Measurements from ENCODE around the gene FOXM1. TPM values are rescaled to one million over a fixed set of nuclear protein-coding genes. Genes with fewer than 3 reads are reported as not detected.

The FOXM1 gene
- total and polyA plus RNA-seq, 2 of the 13 experiments (the other 11 are each of a cell fraction or from before 2014, with no cell fraction given), result 17.1 to 25.9 TPM

- TF ChIP-seq ZNF501 (CRISPR knock-in tag; IDR thresholded peaks at IDR 0.05) (no peak), POLR2A (IDR thresholded peaks at IDR 0.05; ENCODE audit: insufficient read depth in 1 of 2, low read depth in 2 of 2, low read length in 2 of 2) (peak in 1 of 2 experiments; percentile 9; a peak in 1 of 4 replicates)
Measured at GRCh38 chr12:2857576-2857975, 19.4 kb downstream of the FOXM1 start (continued).

GRCh38 chr12:2857021-2857431 is 19.9 kb downstream of the FOXM1 start, which contains the start of gene TEX52:
TSS of gene TEX52 (minus strand) at chr12:2857039. CDS start at chr12:2857026, 13 bp downstream.
- in situ Hi-C loops (cut with HindIII; ENCODE audit: extremely low pct_ligation_motif_present, low pct_unique_long_range_greater_than_20kb), result no loop called here

More at GRCh38 chr12:2857021-2857431, 19.9 kb downstream of the FOXM1 start, which contains the start of gene TEX52:
- 48% methylated on average over 2 of the region's 3 CpGs for WGBS (ENCODE audit: low lambda C conversion rate)
- CTCF ChIA-PET (ENCODE audit: low intra/inter-chr PET ratio, low total read pairs), result no interaction called here
- no peak for FAIRE-seq
- no peaks in the 10 kb centered on the region for H3K27me3 ChIP-seq (ENCODE audit: control insufficient read depth in 1 of 2, insufficient read depth in 2 of 2, low read length in 2 of 2)
- POLR2A ChIA-PET, result no interaction called here
- TF ChIP-seq NBN (conservative IDR thresholded peaks at IDR 0.05) (no peak), ATF7-NPFF (CRISPR knock-in tag; IDR thresholded peaks at IDR 0.05; ENCODE audit: low read depth) (no peak), RFX3 (CRISPR knock-in tag; IDR thresholded peaks at IDR 0.05) (peak; percentile 31; the same call in 1 of the 2 replicates), ZNF451 (CRISPR knock-in tag; IDR thresholded peaks at IDR 0.05) (no peak), POLR2G (IDR thresholded peaks at IDR 0.05; ENCODE audit: low read depth, low read length) (peak; percentile 56), NCOA5 (CRISPR knock-in tag; IDR thresholded peaks at IDR 0.05) (no peak), ZSCAN29 (CRISPR knock-in tag; conservative IDR thresholded peaks at IDR 0.05) (no peak), SRSF9 (IDR thresholded peaks at IDR 0.05; ENCODE audit: borderline replicate concordance, insufficient read depth, low read depth, low read length, poor library complexity, severe bottlenecking) (no peak), NR2F2 (IDR thresholded peaks at IDR 0.05; ENCODE audit: borderline replicate concordance, low read depth) (no peak), ZBTB20 (CRISPR knock-in tag; IDR thresholded peaks at IDR 0.05; ENCODE audit: borderline replicate concordance, low read depth) (no peak), SP1 (IDR thresholded peaks at IDR 0.05) (no peak), SP1 (CRISPR knock-in tag; IDR thresholded peaks at IDR 0.05) (no peak), POGK (CRISPR knock-in tag; conservative IDR thresholded peaks at IDR 0.05) (no peak), GLI4 (CRISPR knock-in tag; IDR thresholded peaks at IDR 0.05; ENCODE audit: borderline replicate concordance) (no peak), MTF1 (CRISPR knock-in tag; IDR thresholded peaks at IDR 0.05) (no peak), MATR3 (CRISPR knock-in tag; IDR thresholded peaks at IDR 0.05) (no peak), ZNF136 (CRISPR knock-in tag; IDR thresholded peaks at IDR 0.05; ENCODE audit: low read depth) (no peak), SMYD3 (CRISPR knock-in tag; IDR thresholded peaks at IDR 0.05) (no peak), JUND (CRISPR knock-in tag; IDR thresholded peaks at IDR 0.05) (no peak), HMG20B (CRISPR knock-in tag; conservative IDR thresholded peaks at IDR 0.05) (no peak), POLR2A (IDR thresholded peaks at IDR 0.05; ENCODE audit: insufficient read depth in 1 of 2, low read depth in 2 of 2, low read length in 2 of 2) (0 out of 4 replicates have a peak, but pooled peaks of 1 of the 2 experiments have one; percentile 7), ARNT (IDR thresholded peaks at IDR 0.05) (no peak)
- H3K79me2 ChIP-seq (ENCODE audit: insufficient read depth, low read length), result no peaks in the 10 kb centered on the region
- ATAC-seq, result peak; percentile 43
- H4K20me1 ChIP-seq (ENCODE audit: insufficient read depth, low read length), result no peaks in the 10 kb centered on the region
- H2AFZ ChIP-seq (ENCODE audit: low read length), result no peak within 1 kb of the TSS
- intact Hi-C loops (cut with micrococcal nuclease; ENCODE audit: unreplicated experiment), result no loop called here
- no TSS peak for BruUV-seq (replicated peaks)
- no peaks in the 10 kb centered on the region for H3K9me3 ChIP-seq (ENCODE audit: low read length)
- H3K36me3 ChIP-seq (replicated peaks in 1 of 2; ENCODE audit: control insufficient read depth in 1 of 2, insufficient read depth in 2 of 2, low read length in 2 of 2), result peaks cover 4 to 32% of the 10 kb centered on the region in 2 experiments
- H3K4me1 ChIP-seq (ENCODE audit: insufficient read depth, low read length), result peaks cover 12% of the 10 kb centered on the region
- no peak within 1 kb of the TSS for H3K4me2 ChIP-seq (ENCODE audit: low read depth, low read length)
- H3K27ac ChIP-seq (ENCODE audit: extremely low read length, insufficient read depth, low read length), result peak within 1 kb of the TSS; percentile 41
- no peak within 1 kb of the TSS for H3K4me3 ChIP-seq (replicated peaks in 1 of 3; ENCODE audit: insufficient read depth in 1 of 3, low read depth in 2 of 3, low read length in 3 of 3)
- peak; percentile 22 for DNase-seq (ENCODE audit: low spot score)
- no peak within 1 kb of the TSS for H3K9ac ChIP-seq (ENCODE audit: insufficient read depth, low read depth, low read length)
